HG03066 (cell line): ENCODE results near the gene KDM3B.
A peak's percentile ranks its signal among the peaks of the same experiment; 100 is the strongest.

Experiments used
- ATAC-seq: cut with Tn5 transposase; IDR thresholded peaks from one replicate; pipeline ENCODE4 v1.9.1; 2021; ENCODE audit warnings: low read depth; ENCODE audit not compliant: unreplicated experiment

KDM3B gene

GRCh38 chr5:138444774-138445546 lies 92.5 kb downstream of the KDM3B start:
- ATAC-seq = no peak

- no peak for ATAC-seq
Measured at GRCh38 chr5:138445547-138446271, 93.2 kb downstream of the KDM3B start.

DNA sequence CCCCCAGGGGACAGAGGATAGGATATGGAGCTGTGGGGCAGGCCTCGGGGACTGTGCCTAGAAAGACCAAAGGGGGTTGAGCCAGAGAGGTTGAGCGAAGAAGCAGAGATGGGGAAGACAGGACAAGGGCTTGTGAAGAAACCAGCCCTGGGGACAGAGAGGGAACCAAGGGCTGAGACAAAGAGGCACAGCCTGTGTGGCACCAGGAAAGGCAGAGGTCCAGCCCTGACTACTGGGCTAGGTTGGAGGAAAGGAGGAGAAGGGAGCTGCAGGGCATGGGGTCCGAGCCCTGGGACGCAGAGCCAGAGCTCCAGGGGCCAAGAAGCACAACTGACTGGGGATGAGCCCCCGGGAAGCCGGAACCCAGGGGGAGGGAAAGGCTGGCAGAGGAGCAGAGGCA lies 95.6 kb downstream of the KDM3B start:
- ATAC-seq = no peak

DNA sequence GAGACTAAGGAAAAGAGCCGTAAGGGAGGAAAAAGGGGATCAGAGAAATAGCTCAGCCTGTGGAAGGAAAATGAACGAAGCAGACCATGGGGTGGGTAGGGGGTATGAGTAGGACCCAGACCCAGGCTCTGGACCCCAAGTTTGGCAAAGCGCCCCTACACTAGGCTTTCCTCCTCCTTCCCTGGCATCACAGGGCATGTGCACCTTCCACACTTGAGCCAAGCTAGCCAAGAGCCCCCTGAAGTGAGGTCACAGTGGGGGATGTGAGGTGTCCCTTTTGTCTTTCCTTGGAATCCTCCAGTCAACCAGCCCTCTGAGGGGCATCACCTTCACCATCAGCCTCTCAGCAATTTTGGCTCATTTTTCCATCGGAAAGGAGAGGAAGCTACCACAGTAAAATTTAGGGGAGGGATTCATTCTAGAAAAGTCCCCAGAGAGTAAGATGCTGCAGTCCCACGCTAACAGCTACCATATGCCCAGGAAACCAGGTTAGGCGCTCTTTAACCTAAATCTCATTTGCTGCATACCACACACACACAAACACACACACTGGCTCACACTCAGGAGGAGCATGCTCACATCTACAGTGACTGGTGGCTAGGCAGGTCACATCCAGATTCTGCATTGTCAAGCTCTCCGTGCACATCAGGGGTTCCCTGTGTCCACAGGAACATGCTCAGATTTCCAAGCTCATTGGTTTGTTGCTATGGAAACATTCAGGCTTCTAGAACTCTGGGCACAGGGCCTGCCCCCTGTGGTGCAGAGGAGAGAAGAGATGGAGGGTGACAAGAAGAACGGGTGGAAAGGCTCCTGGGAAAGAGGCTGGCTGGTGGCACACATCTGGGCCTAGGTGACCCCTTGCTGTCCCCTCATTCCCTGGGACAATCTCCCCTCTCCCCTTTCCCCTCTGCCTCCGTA lies 96.3 kb downstream of the KDM3B start:
- ATAC-seq = no peak

GRCh38 chr5:138449501-138450239 lies 97.2 kb downstream of the KDM3B start:
- ATAC-seq = peak; percentile 81

DNA sequence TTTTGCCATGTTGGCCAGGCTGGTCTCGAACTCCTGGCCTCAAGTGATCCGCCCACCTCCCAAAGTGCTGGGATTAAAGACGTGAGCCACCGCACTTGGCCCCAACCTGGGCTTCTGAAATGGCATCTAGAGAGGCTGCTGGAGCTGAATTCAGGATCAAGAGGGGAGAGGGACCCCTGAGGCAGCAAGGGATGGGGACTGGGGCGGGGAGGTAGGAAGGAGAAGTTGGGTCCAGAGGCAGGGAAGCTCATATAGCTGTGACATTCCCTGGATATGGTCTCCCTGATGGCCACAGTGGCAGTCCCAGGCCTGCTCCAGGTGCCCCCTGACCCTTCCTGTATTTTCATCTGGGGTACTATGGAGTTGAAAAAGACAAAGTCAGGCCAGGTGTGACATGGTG lies 98.5 kb downstream of the KDM3B start:
- ATAC-seq = no peak

DNA sequence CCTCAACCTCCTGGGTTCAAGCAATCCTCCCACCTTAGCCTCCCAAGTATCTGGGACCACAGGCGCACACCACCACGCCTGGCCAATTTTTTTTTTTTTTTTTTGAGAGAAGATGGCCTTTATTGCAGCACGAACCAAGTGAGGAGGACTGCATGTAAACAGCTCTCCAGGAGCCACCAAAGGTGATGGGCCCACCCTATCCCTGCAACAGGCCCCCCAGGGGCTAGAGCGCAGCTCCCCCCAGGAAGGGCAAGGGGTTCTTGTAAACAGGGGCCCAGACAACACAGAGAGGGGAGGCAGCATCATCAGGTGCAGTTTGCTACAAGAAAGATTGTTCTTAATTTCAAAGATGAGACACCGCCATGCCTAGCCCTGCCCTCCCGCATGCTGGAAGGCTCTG lies 100.2 kb downstream of the KDM3B start:
- no peak for ATAC-seq

GRCh38 chr5:138453590-138453989 lies 101.1 kb downstream of the KDM3B start:
- no peak for ATAC-seq

- ATAC-seq = no peak
Measured at GRCh38 chr5:138454121-138454520, 101.6 kb downstream of the KDM3B start.

DNA sequence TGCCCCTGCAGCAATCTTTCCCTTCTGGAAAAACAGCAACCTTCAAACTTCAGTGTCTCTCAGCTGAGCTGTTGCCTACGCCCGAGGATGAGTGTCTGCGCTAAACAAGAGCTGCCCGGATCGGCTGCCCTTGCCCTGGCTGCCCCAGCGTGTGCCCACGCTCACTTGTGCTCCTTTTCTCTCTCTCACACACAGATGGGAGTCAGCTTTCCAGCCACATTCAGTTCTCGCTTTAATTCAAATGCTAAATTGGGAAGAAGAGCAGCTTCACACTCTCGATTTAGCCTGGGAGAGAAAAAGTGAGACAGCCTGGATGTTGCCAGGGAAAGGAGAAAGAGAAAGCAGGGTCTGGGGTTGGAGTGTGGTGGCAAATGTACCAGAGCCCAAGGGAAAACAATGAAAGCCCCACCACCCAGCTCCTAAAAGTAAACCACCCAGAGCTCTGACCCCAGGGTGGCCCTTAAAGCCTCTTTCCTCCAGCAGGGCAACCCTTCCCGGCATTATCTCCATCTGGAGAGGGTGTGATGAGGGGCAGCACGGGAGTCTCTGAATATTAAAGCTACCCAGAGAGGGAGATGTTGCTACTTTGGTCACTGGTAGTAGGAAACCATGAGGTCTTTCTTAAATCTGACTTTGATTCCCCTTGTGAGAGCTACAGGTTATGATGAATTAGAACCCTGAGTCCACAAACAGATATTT lies 102.9 kb downstream of the KDM3B start:
- ATAC-seq = no peak

GRCh38 chr5:138457531-138458275 lies 105.2 kb downstream of the KDM3B start:
- no peak for ATAC-seq

- no peak for ATAC-seq
Measured at GRCh38 chr5:138458384-138458783, 105.9 kb downstream of the KDM3B start.

- ATAC-seq = no peak
Measured at GRCh38 chr5:138458856-138459255, 106.4 kb downstream of the KDM3B start.

- no peak for ATAC-seq
Measured at GRCh38 chr5:138459311-138459933, 106.9 kb downstream of the KDM3B start.

GRCh38 chr5:138460032-138460693 lies 107.7 kb downstream of the KDM3B start:
- ATAC-seq = no peak

DNA sequence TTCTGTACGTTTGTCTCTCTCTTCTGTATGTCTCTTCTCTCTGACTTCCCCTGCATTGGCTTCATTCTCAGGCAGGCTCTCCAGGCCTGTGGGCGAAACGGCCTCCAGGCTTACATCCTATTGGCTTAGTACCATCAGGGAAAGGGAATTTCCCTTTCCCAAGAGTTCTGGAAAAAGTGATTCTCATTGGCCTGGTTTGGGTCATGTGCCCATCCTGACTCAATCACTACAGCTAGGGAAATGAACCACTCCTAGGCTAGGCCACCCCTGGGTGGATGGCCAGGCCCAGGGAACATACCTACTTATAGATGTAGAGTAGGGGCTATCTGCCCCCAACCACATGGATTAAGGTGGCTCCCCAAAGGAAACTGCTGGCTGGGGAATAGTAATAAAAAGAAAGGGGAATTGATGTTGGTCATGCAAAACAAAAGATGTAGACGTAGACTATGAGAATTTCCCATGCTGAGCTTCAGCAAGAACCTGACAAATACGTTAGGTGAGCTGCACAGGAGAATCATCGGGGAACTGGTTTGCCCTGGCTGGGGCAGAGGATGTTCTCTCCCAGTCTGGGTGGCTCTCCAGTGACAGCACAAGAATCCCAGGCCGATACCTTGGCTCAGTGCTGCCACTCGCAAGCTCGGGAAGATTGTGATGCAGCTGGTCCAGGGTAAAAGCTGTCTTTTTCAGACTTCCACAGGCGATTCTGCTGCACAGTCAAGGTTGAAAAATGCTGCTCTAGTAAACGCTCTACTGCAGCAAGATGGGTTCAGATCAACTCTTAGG lies 109.0 kb downstream of the KDM3B start:
- ATAC-seq = no peak

GRCh38 chr5:138463419-138464007 lies 111.0 kb downstream of the KDM3B start:
- no peak for ATAC-seq
